ENCODE measurements around the gene ENOX1. TPM values are rescaled to one million over a fixed set of nuclear protein-coding genes. Genes with fewer than 3 reads are reported as not detected.

Gene ENOX1
- total and polyA plus RNA-seq, 2 of the 8 experiments (the other 6 are each of a cell fraction or from before 2014, with no cell fraction given): 0.23 to 0.37 TPM

GRCh38 chr13:43307921-43308433 lies 478.8 kb downstream of the ENOX1 start:
- no peak overlapping the region for H3K56ac ChIP-seq (replicated peaks; ENCODE audit: insufficient read length, low read depth, low read length)
- H3K9me3 ChIP-seq (ENCODE audit: insufficient read depth in 2 of 2, low read depth in 1 of 2, low read length in 1 of 2): no peaks in the 10 kb centered on the region
- H4K91ac ChIP-seq (replicated peaks; ENCODE audit: insufficient read length, low read length): no peak overlapping the region
- DNase-seq (ENCODE audit: low read depth in 1 of 2, low spot score in 2 of 2) (no peak), FAIRE-seq (no peak)
- H2BK5ac ChIP-seq (ENCODE audit: low read depth, low read length): no peak overlapping the region
- no peak overlapping the region; the same call in 1 of the 2 replicates for H2BK15ac ChIP-seq (ENCODE audit: low read length)
- no peaks in the 10 kb centered on the region; a peak in 2 of 7 replicates for H3K27me3 ChIP-seq (replicated peaks in 1 of 4; ENCODE audit: control insufficient read depth in 3 of 4, extremely low read depth in 1 of 4, insufficient read depth in 3 of 4, low read length in 3 of 4)
- H2AK5ac ChIP-seq (ENCODE audit: low read depth, low read length): no peak overlapping the region
- 90 to 100% methylated on average over 1 to 7 of the region's 7 CpGs for WGBS, 2 experiments (ENCODE audit: extremely low coverage in 1 of 2, insufficient coverage in 1 of 2, insufficient read length in 1 of 2, insufficient replicate concordance in 2 of 2, low coverage in 1 of 2, low lambda C conversion rate in 2 of 2, missing lambda C conversion rate in 1 of 2)
- no peak overlapping the region for H3K9ac ChIP-seq (replicated peaks in 1 of 4; ENCODE audit: extremely low read depth in 1 of 4, low read depth in 3 of 4, low read length in 3 of 4)
- no peak overlapping the region for H3K4me2 ChIP-seq (ENCODE audit: insufficient read depth in 1 of 2, low read depth in 2 of 2, low read length in 2 of 2)
- no peak overlapping the region for H2BK120ac ChIP-seq (replicated peaks; ENCODE audit: low read depth, low read length)
- H2BK12ac ChIP-seq (ENCODE audit: low read depth, low read length): no peak overlapping the region
- H3K4me3 ChIP-seq (ENCODE audit: extremely low read depth in 1 of 4, insufficient read depth in 2 of 4, low read depth in 3 of 4, low read length in 4 of 4): no peak overlapping the region
- peaks cover 0 to 4% (median 0%) of the 10 kb centered on the region in 4 experiments; a peak in 1 of 7 replicates for H3K4me1 ChIP-seq (replicated peaks in 1 of 4; ENCODE audit: control insufficient read depth in 3 of 4, insufficient read depth in 4 of 4, low read length in 3 of 4)
- no peaks in the 10 kb centered on the region for H4K20me1 ChIP-seq (replicated peaks in 1 of 2; ENCODE audit: control insufficient read depth in 1 of 2, insufficient read depth in 2 of 2, low read length in 2 of 2)
- H3K4ac ChIP-seq (replicated peaks; ENCODE audit: insufficient read length, low read depth, low read length): no peak overlapping the region
- no peaks in the 10 kb centered on the region for H3K36me3 ChIP-seq (ENCODE audit: control insufficient read depth in 2 of 4, insufficient read depth in 4 of 4, low read length in 3 of 4)
- H3K14ac ChIP-seq (ENCODE audit: insufficient read length): no peak overlapping the region
- no peak overlapping the region for H3K23ac ChIP-seq (ENCODE audit: insufficient read length)
- TF ChIP-seq SRF (IDR thresholded peaks at IDR 0.05; ENCODE audit: low read depth, low read length): no peak
- TF ChIP-seq USF2 (IDR thresholded peaks at IDR 0.05; ENCODE audit: low read length): no peak
- no peak for TF ChIP-seq SUZ12 (IDR thresholded peaks at IDR 0.05; ENCODE audit: low read length)
- no peak for TF ChIP-seq BRCA1 (IDR thresholded peaks at IDR 0.05; ENCODE audit: low read depth, low read length)
- TF ChIP-seq FOSL1 (IDR thresholded peaks at IDR 0.05; ENCODE audit: insufficient read depth, low read depth, low read length): no peak
- no peak for TF ChIP-seq ATF2 (IDR thresholded peaks at IDR 0.05; ENCODE audit: low read length)
- no peak for TF ChIP-seq HDAC2 (IDR thresholded peaks at IDR 0.05; ENCODE audit: borderline replicate concordance in 1 of 2, low read depth in 2 of 2, low read length in 2 of 2)
- no peak for TF ChIP-seq POU5F1 (IDR thresholded peaks at IDR 0.05; ENCODE audit: low read depth, low read length)
- no peak for TF ChIP-seq SP2 (IDR thresholded peaks at IDR 0.05; ENCODE audit: low read length)
- TF ChIP-seq KDM5A (IDR thresholded peaks at IDR 0.05; ENCODE audit: low read length): no peak
- no peak overlapping the region for H3K18ac ChIP-seq (ENCODE audit: extremely low read depth, low read length)
- no peak overlapping the region for H4K5ac ChIP-seq (ENCODE audit: insufficient read length, low read depth, low read length)
- CTCF ChIA-PET (ENCODE audit: partially characterized antibody): no interaction called here
- H3K23me2 ChIP-seq (ENCODE audit: low read depth, low read length): no peaks in the 10 kb centered on the region; the same call in 1 of the 2 replicates
- no peak overlapping the region for H4K8ac ChIP-seq (ENCODE audit: extremely low read depth, insufficient read depth, low read length)
- H2BK20ac ChIP-seq (ENCODE audit: low read length): peak overlapping the region; percentile 53; the same call in 1 of the 2 replicates
- no peak overlapping the region for H3K27ac ChIP-seq (ENCODE audit: low read depth, low read length)
- no peaks in the 10 kb centered on the region for H3K79me1 ChIP-seq (ENCODE audit: low read depth, low read length)
- 0 out of 2 replicates have a peak overlapping the region, but pooled peaks have one; percentile 70 for H2AFZ ChIP-seq (ENCODE audit: low read length)
- no peaks in the 10 kb centered on the region for H3K79me2 ChIP-seq (ENCODE audit: control insufficient read depth in 1 of 2, insufficient read depth in 2 of 2, low read length in 2 of 2)
- POLR2A ChIA-PET (ENCODE audit: partially characterized antibody): no interaction called here

Data from H1 (cell line).